Measurements from ENCODE around the gene OTULIN.

The OTULIN gene

GRCh38 chr5:14699807-14700400, 35.4 kb downstream of the OTULIN start:
- DNase-seq = no peak

- DNase-seq = no peak
These were observed 36.2 kb downstream of the OTULIN start for GRCh38 chr5:14700478-14701436.

- no peak for DNase-seq
These were observed 37.0 kb downstream of the OTULIN start for GRCh38 chr5:14701556-14701955.

- no peak for DNase-seq
These were observed 37.8 kb downstream of the OTULIN start for GRCh38 chr5:14702238-14702839.

- no peak for DNase-seq
These were observed 41.0 kb downstream of the OTULIN start for GRCh38 chr5:14705556-14705955.

- DNase-seq = peak; percentile 49
These were observed 42.1 kb downstream of the OTULIN start for GRCh38 chr5:14706615-14707021.

- DNase-seq = no peak
These were observed 43.4 kb downstream of the OTULIN start for GRCh38 chr5:14707811-14708390.

GRCh38 chr5:14708551-14708950, 44.0 kb downstream of the OTULIN start:
- DNase-seq = no peak

- DNase-seq = no peak
These were observed 45.9 kb downstream of the OTULIN start for GRCh38 chr5:14710313-14710994.

- DNase-seq = no peak
These were observed 47.6 kb downstream of the OTULIN start for GRCh38 chr5:14712131-14712530.

GRCh38 chr5:14712666-14713065, 48.1 kb downstream of the OTULIN start:
- no peak for DNase-seq

GRCh38 chr5:14713476-14714390, 49.2 kb downstream of the OTULIN start:
- no peak for DNase-seq

- no peak for DNase-seq
These were observed 50.2 kb downstream of the OTULIN start for GRCh38 chr5:14714706-14715105.

GRCh38 chr5:14715481-14715880, 51.0 kb downstream of the OTULIN start:
- no peak for DNase-seq

- DNase-seq = no peak
These were observed 52.5 kb downstream of the OTULIN start for GRCh38 chr5:14716755-14717752.

GRCh38 chr5:14718778-14719177, 54.3 kb downstream of the OTULIN start:
- no peak for DNase-seq

GRCh38 chr5:14720236-14720923, 55.9 kb downstream of the OTULIN start:
- DNase-seq = no peak

- DNase-seq = no peak
These were observed 57.6 kb downstream of the OTULIN start for GRCh38 chr5:14721990-14722656.

GRCh38 chr5:14722923-14723322, 58.4 kb downstream of the OTULIN start:
- no peak for DNase-seq
